Measurements from ENCODE around the gene ANKRD29.

Gene ANKRD29

DNA sequence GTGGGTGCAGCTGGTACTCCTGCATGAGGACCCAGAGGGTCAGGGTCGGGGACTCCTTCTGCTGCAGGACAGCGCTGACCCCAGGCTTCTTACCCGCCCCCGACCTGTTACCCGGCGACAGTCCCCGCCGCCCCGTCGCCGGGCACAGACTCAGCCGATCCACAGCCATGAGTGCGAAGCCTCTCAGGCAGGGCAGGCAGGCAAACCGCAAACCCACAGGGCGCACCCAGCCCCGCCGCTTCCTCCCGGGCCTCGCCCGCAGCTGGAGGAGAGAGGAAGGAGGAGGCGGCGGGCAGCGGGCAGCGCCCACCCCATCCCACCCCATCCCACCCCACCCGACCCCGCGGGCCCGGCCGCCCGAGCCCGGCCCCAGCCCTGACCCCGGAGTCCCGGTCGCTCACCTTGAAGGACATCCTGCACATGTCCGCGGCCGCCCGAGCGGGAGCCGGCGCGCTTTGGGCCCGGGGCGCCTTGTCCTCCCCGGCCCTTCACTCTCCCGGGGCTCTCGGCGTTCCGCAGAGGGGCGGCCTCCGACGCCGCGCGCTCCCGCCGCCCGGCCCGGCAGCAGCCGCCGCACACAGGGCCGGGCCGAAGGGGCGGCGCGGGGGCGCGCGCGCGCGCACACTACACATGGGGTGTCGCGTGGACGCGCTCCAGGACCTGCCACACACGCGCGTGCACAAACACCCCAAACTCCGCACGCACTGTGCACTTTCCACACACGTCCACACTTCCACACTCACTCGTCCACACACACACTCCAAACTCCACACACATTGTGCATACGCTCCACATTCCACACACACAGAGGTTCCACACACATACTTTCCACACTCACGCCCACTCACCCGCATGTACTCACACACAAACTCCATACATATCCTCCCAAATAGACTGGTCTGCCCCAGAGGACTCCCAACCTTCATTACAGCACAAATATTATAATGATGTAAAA, at the start of gene ANKRD29:
Gene ANKRD29 (minus strand): TSS at position 603 of the 955 bp plus-strand sequence. CDS start 181 bp downstream, at position 422.
- DNase-seq: no peak

GRCh38 chr18:23712445-23712844, 49.7 kb upstream of the ANKRD29 start:
- DNase-seq: no peak

- no peak for DNase-seq
Measured at GRCh38 chr18:23711426-23711825, 48.7 kb upstream of the ANKRD29 start.

GRCh38 chr18:23710946-23711345, 48.2 kb upstream of the ANKRD29 start:
- DNase-seq: no peak

- DNase-seq: no peak
Measured at GRCh38 chr18:23710068-23710527, 47.4 kb upstream of the ANKRD29 start.

DNA sequence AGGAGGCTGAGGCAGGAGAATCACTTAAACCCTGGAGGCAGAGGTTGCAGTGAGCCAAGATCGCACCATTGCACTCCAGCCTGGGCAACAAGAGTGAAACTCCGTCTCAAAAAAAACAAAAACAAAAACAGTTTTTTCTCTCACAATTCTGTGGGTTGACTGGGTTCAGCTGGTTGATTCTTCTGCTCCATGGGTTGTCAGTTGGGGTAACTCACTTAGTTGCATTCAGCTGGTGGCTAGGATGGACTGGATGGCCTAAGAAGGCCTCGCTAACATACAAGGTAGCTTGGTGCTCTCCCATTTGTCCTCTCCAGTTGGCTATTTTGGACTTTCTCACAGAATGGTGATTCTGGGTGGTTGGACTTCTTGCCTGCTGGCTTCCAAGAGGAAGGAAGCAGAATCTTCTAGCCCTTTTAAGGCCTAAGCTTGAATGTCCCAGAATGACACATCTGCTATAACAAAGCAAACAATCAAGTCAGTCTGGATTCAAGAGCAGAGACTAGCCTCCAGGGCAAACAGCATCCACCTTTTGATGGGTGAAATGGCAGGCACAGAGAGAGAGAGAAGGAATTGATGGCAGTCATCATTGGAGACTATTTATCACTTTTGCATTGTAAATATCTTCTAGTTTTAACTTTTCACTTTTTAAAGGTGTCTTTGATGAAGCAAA, 44.4 kb upstream of the ANKRD29 start:
- no peak for DNase-seq

GRCh38 chr18:23704806-23705205, 42.1 kb upstream of the ANKRD29 start:
- no peak for DNase-seq

DNA sequence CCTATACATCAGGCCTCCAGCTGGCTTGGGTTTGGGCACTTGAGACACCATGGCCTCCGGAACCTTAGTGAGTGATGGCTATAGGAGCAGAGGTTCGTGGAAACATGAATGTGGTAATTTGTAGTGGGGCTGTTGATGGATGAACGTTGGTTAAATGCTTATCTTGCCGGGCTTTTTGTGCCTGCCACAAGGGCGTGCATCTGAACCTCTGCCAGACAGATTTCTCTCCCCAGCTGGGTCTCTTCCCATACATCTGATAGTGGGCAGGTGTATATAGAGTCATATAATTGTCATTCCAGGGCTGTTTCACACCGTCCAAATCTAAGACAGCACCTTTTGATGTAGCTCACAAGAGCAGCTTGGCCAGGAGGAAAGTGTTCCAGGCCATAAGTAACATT, 41.3 kb upstream of the ANKRD29 start:
- no peak for DNase-seq

- peak; percentile 23 for DNase-seq
Measured at GRCh38 chr18:23703057-23703986, 40.6 kb upstream of the ANKRD29 start.

GRCh38 chr18:23702606-23703005, 39.9 kb upstream of the ANKRD29 start:
- no peak for DNase-seq

DNA sequence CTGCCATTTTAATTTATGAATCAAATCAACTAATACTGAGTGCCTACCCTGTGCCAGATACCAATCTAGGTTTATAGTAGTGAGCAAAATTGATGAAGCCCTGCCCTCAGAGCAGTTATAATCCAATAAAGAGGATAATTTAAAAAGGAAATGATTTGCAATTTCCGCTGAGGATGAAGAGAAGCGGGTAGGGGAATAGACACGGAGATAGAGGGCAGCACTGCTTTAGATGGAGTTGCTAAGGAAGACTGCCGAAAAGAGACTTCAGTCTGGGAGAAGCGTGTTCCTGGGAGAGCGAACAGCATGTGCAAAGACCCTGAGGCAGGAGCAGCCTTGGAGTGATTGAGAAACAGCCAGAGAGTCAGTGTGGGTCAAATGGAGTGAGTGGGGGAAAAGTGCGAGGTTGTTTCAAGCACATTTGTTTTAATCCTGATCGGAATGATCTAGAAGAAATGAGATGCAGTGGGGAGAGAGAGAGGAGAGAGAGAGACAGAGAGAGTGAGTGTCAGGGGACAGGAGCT, 38.9 kb upstream of the ANKRD29 start:
- DNase-seq: no peak

GRCh38 chr18:23701017-23701416, 38.3 kb upstream of the ANKRD29 start:
- DNase-seq: no peak

- no peak for DNase-seq
Measured at GRCh38 chr18:23694637-23695430, 32.1 kb upstream of the ANKRD29 start.

DNA sequence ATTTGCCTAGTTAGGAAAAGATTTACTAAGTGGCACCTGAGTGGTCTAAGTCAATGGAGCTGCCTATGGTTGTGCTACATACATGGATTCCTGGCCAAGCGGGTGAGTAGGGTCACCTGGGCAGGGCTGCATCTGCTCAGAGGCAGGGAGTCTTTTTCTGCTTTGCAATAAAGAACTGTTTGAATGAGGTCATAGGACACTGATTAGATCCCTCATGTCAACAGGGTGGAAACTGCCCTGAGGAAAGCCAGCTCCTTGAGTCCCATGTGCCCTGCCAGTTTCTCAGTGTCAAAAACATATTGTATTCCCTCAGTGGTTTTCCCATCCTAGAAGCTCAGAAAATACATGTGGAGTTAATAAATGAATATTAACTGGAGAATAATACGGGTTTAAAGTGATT, 31.1 kb upstream of the ANKRD29 start:
- DNase-seq: no peak

GRCh38 chr18:23690505-23691068, 27.9 kb upstream of the ANKRD29 start:
- no peak for DNase-seq

DNA sequence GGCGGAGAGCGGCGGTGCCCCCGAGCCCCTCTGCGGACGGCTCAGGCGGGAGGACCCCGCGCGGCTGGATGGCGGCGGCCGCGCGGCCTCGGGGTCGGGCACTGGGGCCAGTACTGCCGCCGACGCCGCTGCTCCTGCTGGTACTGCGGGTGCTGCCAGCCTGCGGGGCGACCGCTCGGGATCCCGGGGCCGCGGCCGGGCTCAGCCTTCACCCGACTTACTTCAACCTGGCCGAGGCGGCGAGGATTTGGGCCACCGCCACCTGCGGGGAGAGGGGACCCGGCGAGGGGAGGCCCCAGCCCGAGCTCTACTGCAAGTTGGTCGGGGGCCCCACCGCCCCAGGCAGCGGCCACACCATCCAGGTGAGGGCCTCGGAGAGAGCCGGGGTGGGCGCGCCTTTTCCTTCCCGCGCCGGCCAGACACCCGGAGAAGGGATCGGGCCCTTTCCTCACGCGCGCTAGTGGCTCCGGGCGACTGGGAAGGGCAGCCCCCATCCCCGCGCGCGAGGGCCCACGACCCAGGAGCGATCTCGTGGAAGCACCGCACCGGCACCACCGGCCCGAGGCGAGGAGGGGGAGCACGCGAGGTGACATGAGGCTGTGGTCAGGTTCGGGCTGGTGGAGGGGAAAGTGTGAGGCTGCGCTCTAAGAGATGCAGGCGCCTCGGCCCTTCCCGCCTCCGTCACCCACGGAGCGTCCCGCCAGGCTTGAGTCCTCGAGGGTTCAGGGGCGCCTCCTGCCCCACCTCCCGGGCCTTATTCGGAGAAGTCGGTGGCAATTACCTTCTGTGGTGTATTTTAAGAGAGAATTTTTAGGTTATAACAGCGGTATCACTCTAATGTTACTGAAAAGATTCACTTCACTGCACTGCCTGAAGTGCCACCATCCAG, 27.1 kb upstream of the ANKRD29 start:
- DNase-seq: peak; percentile 12

DNA sequence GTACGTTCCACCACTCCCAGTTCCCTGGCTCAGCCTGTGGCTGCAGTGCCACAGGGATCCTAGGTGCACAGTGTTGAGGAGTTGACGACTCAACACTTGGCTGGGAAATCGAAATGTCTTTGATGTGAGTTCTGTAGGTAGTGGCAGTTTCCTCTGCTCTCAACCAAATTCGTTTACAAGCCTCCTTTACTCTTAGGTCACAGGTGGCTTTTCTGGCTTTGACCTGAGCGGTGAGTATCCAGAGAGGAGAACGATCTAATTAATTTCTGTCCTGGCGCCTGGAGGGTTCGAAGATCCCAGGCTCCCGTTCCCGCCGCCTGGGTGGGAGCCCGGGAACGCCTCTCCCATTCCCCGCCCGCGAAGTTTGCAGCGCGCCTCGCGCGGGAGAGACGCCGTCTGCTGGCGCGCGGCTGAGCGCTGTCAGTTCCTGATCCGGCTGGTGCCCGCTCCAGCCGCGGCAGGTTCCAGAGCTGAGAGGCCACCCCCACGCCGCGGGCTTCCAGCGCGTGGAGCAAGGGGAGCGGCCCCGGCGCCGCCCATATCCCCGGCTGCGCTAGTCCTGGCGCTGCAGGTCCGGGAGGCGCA, 26.4 kb upstream of the ANKRD29 start, which contains the start of gene LAMA3:
Gene LAMA3 (plus strand): TSS at position 423 of the 585 bp plus-strand sequence. CDS start 231 bp downstream, outside the sequence.
- DNase-seq: peak; percentile 16

DNA sequence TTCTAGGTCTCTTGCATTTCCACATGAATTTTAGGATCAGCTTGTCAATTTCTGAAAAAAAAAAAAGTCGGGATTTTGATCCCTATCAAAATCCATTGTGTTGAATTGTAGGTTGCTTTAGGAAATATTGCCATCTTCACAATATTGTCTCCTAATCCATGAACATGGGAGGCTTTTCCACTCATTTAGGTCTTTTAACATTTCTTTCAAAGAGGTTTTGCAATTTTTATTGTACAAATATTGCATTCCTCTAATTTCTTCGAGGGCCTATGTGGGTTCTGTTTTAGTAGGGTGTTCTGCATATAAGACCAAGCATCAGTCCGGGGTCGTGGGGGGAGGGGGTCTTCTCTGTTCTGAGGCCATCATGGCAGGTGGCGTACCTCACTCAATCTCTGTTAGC, 25.8 kb upstream of the ANKRD29 start:
- no peak for DNase-seq

GRCh38 chr18:23684515-23685197, 21.9 kb upstream of the ANKRD29 start:
- no peak for DNase-seq
